GM12872 (cell line): ENCODE data around the gene STK11.

Source experiments
- TF ChIP-seq, protein P1 (sequence below): IDR thresholded peaks from 3 replicates; pipeline ENCODE4 v1.5.1; 2011; ENCODE audit warnings: low read depth, mild to moderate bottlenecking, low read length, moderate library complexity; ENCODE audit not compliant: insufficient read depth

The STK11 gene

DNA sequence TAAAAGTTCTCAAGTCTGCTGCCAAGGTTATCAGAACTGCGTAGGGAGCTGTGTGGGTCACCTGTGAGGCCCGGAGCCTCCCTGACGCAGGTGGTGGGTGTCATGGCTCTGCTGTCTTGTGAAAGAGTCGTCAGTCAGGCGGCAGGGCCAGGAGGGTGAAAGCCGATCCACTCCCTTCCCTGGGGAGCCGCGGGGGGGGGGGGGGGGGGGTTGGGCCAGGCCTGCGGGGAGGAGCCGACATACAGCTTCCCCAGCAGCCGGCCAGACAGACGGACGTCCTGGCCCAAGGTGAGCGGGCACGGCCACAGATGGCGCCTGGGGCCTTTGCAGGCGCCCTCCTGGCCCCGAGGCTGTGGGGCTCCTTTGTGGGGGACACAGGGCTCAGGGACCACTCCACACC is 43.9 kb upstream of the STK11 start:
- TF ChIP-seq, protein P1, sequence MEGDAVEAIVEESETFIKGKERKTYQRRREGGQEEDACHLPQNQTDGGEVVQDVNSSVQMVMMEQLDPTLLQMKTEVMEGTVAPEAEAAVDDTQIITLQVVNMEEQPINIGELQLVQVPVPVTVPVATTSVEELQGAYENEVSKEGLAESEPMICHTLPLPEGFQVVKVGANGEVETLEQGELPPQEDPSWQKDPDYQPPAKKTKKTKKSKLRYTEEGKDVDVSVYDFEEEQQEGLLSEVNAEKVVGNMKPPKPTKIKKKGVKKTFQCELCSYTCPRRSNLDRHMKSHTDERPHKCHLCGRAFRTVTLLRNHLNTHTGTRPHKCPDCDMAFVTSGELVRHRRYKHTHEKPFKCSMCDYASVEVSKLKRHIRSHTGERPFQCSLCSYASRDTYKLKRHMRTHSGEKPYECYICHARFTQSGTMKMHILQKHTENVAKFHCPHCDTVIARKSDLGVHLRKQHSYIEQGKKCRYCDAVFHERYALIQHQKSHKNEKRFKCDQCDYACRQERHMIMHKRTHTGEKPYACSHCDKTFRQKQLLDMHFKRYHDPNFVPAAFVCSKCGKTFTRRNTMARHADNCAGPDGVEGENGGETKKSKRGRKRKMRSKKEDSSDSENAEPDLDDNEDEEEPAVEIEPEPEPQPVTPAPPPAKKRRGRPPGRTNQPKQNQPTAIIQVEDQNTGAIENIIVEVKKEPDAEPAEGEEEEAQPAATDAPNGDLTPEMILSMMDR: no peak

DNA sequence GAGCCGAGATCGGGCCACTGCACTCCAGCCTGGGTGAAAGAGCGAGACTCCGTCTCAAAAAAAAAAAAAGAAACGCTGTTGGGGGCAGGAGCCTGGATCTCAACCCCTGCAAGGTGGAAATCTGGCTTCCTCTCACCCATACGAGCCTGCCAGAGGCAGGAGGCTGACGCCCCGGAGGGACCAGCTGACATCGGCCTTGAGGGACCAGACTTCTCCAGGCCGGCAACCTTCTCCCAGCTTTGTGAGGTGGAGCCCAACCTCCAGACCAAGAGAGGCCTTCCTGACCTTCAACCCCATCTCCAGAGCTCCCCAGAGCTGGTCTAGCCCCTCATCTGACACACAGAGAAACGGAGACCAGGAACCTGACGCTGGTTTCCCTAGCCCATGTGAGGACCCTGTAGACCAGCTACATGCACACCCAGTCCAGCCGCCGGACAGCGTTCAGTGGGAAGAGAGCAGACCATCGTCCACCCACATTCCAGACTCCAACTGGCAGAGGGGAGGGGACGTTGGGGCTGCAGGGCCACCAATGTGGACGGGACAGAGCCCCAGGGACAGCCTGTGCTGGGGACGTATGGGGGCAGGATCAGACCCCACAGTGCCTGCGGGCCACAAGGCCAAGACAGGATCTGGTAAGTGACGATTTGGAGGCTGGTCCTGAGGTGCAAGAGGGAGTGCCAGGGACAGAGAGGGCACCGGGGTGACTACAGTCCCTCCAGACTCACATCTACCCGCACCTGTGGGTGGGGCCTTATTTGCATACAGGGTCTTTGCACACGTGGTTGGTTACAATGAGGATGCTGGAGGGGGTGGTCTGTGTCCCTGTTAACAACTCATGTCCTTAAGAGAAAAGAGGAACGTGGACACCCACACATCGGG is 42.9 kb upstream of the STK11 start:
- TF ChIP-seq, protein P1: no peak

DNA sequence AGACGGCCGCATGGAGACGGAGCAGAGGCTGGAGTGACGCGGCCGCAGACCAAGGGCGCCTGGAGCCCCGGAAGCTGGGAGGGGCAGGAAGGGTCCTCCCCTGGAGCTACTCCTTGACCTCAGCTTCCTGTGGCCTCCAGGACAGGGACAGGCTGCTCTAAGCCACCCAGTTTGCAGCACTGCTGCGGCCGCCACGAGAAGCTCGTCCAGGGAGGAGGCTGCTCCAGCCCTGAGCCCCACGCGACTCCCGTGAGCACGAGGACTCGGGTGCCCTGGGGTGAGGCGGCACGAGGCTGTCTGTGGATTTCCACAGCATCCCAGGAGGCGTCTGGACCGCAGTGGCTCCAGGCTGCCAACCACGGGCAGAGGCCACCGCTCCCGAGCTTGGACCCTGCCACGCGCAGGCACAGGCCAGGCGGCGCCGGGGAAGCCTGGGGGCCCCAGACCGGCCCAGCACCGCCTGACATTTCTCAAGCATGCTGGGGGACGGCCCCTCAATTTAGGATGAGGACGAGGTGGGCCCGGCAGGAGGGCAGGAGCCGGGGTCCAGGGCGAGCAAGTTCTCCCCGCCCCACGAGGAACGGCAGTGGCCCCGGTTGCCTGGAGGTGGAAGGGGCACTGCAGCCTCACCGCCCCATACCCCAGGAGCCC is 42.2 kb upstream of the STK11 start:
- TF ChIP-seq, protein P1: no peak

DNA sequence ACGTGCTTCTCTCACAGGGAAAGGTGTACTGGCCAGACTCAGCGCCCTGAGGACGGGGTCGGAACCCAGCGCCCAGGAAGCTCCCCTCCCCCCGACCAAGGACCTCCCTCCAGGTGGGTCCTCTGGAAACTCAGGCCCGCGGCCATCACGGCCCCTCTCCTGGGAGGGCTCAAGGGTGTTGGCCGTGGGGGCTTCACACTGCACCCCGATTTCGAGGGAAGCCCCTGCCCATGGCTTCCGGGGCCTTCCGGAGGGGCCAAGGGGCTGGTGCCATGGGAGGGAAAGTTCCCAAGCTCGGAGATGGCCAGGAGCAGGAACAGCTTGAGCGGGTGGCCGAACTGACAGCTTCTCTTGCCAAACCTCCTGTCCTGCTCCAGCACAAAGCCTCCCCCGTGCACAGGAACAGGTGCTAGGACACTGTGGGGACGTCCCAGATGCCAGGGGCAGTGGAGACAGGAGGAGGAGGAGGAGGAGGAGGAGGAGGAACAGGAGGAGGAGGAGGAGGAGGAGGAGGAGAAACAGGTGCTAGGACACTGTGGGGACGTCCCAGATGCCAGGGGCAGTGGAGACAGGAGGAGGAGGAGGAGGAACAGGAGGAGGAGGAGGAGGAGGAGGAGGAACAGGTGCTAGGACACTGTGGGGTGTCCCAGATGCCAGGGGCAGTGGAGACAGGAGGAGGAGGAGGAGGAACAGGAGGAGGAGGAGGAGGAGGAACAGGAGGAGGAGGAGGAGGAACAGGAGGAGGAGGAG is 41.5 kb upstream of the STK11 start:
- TF ChIP-seq, protein P1: no peak

DNA sequence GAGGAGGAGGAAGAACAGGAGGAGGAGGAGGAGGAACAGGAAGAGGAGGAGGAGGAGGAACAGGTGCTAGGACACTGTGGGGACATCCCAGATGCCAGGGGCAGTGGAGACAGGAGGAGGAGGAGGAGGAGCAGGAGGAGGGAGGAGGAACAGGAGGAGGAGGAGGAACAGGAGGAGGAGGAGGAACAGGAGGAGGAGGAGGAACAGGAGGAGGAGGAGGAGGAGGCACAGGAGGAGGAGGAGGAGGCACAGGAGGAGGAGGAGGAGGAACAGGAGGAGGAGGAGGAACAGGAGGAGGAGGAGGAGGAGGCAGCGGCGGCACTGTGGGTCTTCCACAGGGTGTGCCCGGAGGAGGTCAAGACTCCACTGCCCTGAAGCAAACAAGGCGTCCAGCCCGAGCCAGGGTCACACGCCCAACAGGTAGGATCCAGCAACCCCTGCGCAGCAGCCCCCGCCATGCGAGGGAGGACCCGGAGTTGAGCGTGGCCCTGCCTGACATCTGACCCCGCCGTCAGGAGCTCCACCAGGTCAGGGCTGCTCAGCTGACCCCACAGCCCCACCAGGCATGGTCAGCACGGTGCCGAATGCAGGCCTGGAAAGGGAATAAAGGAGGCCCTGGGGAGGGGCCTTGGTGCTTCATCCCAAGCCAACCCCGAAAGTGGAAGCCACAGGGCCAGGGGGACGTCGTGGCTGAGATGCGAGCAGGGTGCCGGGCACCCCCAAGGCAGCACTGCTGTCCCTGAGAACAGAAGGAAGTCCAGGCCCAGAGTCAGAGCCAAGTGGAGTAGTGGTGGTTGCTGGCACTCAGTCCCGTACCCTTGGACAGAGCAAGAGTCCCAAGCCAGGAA is 40.7 kb upstream of the STK11 start:
- TF ChIP-seq, protein P1: no peak

DNA sequence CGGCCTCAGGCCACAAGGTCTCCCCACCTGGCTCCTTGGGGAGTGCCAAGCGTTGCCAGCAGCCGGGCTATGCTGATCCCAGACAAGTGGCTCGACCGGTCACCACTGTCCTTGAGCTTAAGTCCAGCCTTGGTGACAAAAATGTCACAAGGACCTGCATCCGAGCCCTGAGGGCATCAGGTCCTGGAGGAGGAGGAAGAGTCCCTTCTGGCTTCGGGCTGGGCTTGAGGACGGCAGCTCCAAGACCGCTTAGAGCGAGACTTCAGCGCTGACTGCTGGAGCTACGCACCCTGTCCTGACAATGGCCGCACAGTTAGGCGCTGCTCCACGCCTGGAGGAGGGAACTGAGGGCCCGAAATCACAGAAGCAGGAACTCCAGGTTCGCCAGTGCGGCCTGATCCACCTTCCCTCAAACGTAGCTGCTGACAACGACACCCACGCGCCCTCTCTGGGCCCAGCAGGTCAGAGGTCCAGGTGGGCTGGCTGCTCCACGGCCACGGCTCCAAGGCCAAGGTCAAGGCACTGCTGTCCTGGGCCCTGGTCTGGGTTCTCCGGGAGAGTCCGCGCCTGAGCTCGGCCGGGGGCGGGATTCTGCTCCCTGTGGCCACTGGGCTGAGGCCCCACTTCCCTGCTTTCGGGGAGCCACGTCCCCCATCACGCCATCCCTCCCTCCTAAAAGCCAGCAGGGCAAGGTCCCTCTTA is 38.6 kb upstream of the STK11 start:
- TF ChIP-seq, protein P1: no peak
